Neural cell (in vitro differentiated cells): ENCODE data around the gene UBE3A. TPM values are rescaled to one million over a fixed set of nuclear protein-coding genes. Genes with fewer than 3 reads are reported as not detected.

Source experiments
- H2AFZ ChIP-seq: fragments of 200-600, 300-800 bp; sonication (generic), shearing (Covaris generic); 2 replicates; pipeline ENCODE4 v1.6.0; 2014; ENCODE audit warnings: low read depth, mild to moderate bottlenecking, antibody characterized with exemption, low read length, moderate library complexity
- H3F3A ChIP-seq: fragments of 200-600 bp; shearing (Covaris generic); 2 replicates; pipeline ENCODE4 v1.6.1; 2016; ENCODE audit warnings: mild to moderate bottlenecking, moderate library complexity, mixed read lengths, antibody characterized with exemption, low read length; ENCODE audit not compliant: insufficient read depth, poor library complexity, severe bottlenecking
- H3K27ac ChIP-seq: fragments of 200-600, 300-800 bp; sonication (generic), shearing (Covaris generic); 2 replicates; pipeline ENCODE4 v1.5.1; 2014; ENCODE audit warnings: mild to moderate bottlenecking, low read length, moderate library complexity
- H3K27me3 ChIP-seq: fragments of 300-800, 200-600 bp; sonication (generic), shearing (Covaris generic); 2 replicates; pipeline ENCODE4 v1.6.0; 2014; ENCODE audit warnings: mild to moderate bottlenecking, low read depth, low read length, moderate library complexity; ENCODE audit not compliant: insufficient read depth
- H3K36me3 ChIP-seq: fragments of 300-800, 200-600 bp; sonication (generic), shearing (Covaris generic); 2 replicates; pipeline ENCODE4 v1.5.1; 2014; ENCODE audit warnings: mild to moderate bottlenecking, antibody characterized with exemption, low read length, moderate library complexity; ENCODE audit not compliant: insufficient read depth
- H3K4me2 ChIP-seq: fragments of 300-800, 200-600 bp; sonication (generic), shearing (Covaris generic); 2 replicates; pipeline ENCODE4 v1.6.0; 2014; ENCODE audit warnings: mild to moderate bottlenecking, low read length
- H3K4me3 ChIP-seq: fragments of 300-800, 200-600 bp; sonication (generic), shearing (Covaris generic); 2 replicates; pipeline ENCODE4 v1.5.1; 2014; ENCODE audit warnings: mild to moderate bottlenecking, low read length, moderate library complexity
- H3K79me2 ChIP-seq: fragments of 200-600 bp; shearing (Covaris generic); replicated peaks from 2 replicates; pipeline ENCODE4 v1.6.0; 2014; ENCODE audit warnings: mild to moderate bottlenecking, low read length, moderate library complexity; ENCODE audit not compliant: insufficient read depth
- H3K9ac ChIP-seq: fragments of 300-800, 200-600 bp; sonication (generic), shearing (Covaris generic); 2 replicates; pipeline ENCODE4 v1.6.1; 2016; ENCODE audit warnings: mild to moderate bottlenecking, low read length, mixed read lengths
- H3K9me2 ChIP-seq: fragments of 200-600 bp; shearing (Covaris generic); 2 replicates; pipeline ENCODE4 v1.6.1; 2016; ENCODE audit warnings: mild to moderate bottlenecking, low read length, mixed read lengths; ENCODE audit not compliant: insufficient read depth
- H3K9me3 ChIP-seq: fragments of 200-600, 300-800 bp; sonication (generic), shearing (Covaris generic); 2 replicates; pipeline ENCODE4 v1.6.1; 2016; ENCODE audit warnings: mild to moderate bottlenecking, mixed run types, low read length, moderate library complexity, mixed read lengths
- H4K20me1 ChIP-seq: fragments of 200-600 bp; shearing (Covaris generic); 2 replicates; pipeline ENCODE4 v1.6.1; 2016; ENCODE audit warnings: mild to moderate bottlenecking, mixed run types; ENCODE audit not compliant: insufficient read depth
- CTCF ChIP-seq: fragments of 450-650 bp; IDR thresholded peaks from 2 replicates; pipeline ENCODE4 v1.5.1; 2014; ENCODE audit warnings: antibody characterized with exemption, mild to moderate bottlenecking, moderate library complexity; ENCODE audit not compliant: poor library complexity, severe bottlenecking
- EP300 ChIP-seq: fragments of 450-650 bp; conservative IDR thresholded peaks from 2 replicates; pipeline ENCODE4 v1.6.1; 2014; ENCODE audit warnings: antibody characterized with exemption, mild to moderate bottlenecking, moderate library complexity; ENCODE audit not compliant: poor library complexity, severe bottlenecking
- EZH2 ChIP-seq: fragments of 200-600, 300-800 bp; shearing (Covaris generic), sonication (generic); IDR thresholded peaks from 2 replicates; pipeline ENCODE4 v1.6.1; 2014; ENCODE audit warnings: antibody characterized with exemption, low read length, borderline replicate concordance, mild to moderate bottlenecking; ENCODE audit not compliant: insufficient read depth, poor library complexity, severe bottlenecking
- MXI1 ChIP-seq: fragments of 450-650 bp; conservative IDR thresholded peaks from 2 replicates; pipeline ENCODE4 v1.6.1; 2014; ENCODE audit warnings: antibody characterized with exemption, mild to moderate bottlenecking; ENCODE audit not compliant: poor library complexity, severe bottlenecking
- POLR2AphosphoS5 ChIP-seq: IDR thresholded peaks from 2 replicates; pipeline ENCODE4 v1.6.1; 2012
- RAD21 ChIP-seq: fragments of 450-650 bp; conservative IDR thresholded peaks from 2 replicates; pipeline ENCODE4 v1.6.1; 2014; ENCODE audit warnings: antibody characterized with exemption, mild to moderate bottlenecking, moderate library complexity
- REST ChIP-seq: IDR thresholded peaks from 2 replicates; pipeline ENCODE4 v1.6.1; 2012; ENCODE audit warnings: borderline replicate concordance
- SMC3 ChIP-seq: fragments of 450-650 bp; conservative IDR thresholded peaks from 2 replicates; pipeline ENCODE4 v1.6.1; 2014; ENCODE audit warnings: antibody characterized with exemption, mild to moderate bottlenecking, moderate library complexity; ENCODE audit not compliant: poor library complexity
- TAF1 ChIP-seq: IDR thresholded peaks from 2 replicates; pipeline ENCODE4 v1.6.1; 2012; ENCODE audit warnings: low read depth
- polyA plus RNA-seq: library from polyadenylated mRNA; depleted of rRNA; stranded (reverse); fragments of >200 nt; gene quantifications from 2 replicates; pipeline ENCODE4 v1.2.3, GENCODE V29; 2014

Gene UBE3A
- polyA plus RNA-seq, 1 donor from 2014 or later: 98.5 TPM

DNA sequence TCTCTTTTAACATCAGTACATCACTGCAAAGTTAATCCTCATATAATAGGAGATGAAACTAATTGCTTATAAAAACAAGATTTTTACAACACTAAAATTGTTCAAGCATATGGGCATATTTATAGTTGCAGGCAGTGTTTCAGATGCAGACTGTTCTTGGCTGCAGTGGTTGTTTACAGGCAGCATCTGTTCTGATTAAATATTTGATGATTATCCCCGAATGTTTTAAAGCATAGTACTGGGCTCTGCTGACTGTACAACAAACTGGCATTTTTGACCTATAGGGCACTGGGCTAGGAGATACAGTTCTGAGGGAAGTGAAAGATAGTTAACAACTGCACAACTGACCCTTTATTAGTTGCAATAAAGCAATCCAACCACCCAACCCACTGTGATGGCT, 113.6 kb downstream of the UBE3A start:
- Histone ChIP-seq H3K79me2 (no peaks in the 10 kb centered on the region), H3K4me2 (no peak overlapping the region), H3K9ac (no peak overlapping the region), H2AFZ (no peak overlapping the region), H3K27me3 (no peaks in the 10 kb centered on the region), H3F3A (no peaks in the 10 kb centered on the region), H4K20me1 (no peaks in the 10 kb centered on the region), H3K9me2 (no peaks in the 10 kb centered on the region), H3K36me3 (no peaks in the 10 kb centered on the region), H3K9me3 (no peaks in the 10 kb centered on the region), H3K4me3 (no peak overlapping the region), H3K27ac (no peak overlapping the region)
- TF ChIP-seq REST (no peak), RAD21 (no peak), EZH2 (no peak), SMC3 (no peak), EP300 (no peak), POLR2AphosphoS5 (no peak)

GRCh38 chr15:25323420-25323819, 115.4 kb downstream of the UBE3A start:
- TF ChIP-seq RAD21 (no peak), SMC3 (no peak), POLR2AphosphoS5 (no peak), EZH2 (no peak), EP300 (no peak), MXI1 (no peak), CTCF (no peak), REST (no peak), TAF1 (no peak)
- Histone ChIP-seq H3K4me2 (no peak overlapping the region), H3K4me3 (no peak overlapping the region), H3K79me2 (no peaks in the 10 kb centered on the region), H2AFZ (no peak overlapping the region), H3K36me3 (peaks cover 4% of the 10 kb centered on the region), H3K9ac (no peak overlapping the region), H3K27ac (no peak overlapping the region), H3K9me2 (no peaks in the 10 kb centered on the region), H3K27me3 (no peaks in the 10 kb centered on the region), H3F3A (no peaks in the 10 kb centered on the region), H4K20me1 (no peaks in the 10 kb centered on the region), H3K9me3 (no peaks in the 10 kb centered on the region)
